Globus pallidus (tissue), 1 donor: ENCODE measurements around the gene CCNB1IP1.
"Not testable (repeated sequence)": the region's sequence is repeated elsewhere in the genome, so short reads cannot be mapped to it uniquely, and the experiment has no call there.

ENCODE experiments used
- DNase-seq: peaks from one replicate; pipeline ENCODE4 v3.0.0-alpha.2; 2015; ENCODE audit warnings: low spot score

The CCNB1IP1 gene

DNA sequence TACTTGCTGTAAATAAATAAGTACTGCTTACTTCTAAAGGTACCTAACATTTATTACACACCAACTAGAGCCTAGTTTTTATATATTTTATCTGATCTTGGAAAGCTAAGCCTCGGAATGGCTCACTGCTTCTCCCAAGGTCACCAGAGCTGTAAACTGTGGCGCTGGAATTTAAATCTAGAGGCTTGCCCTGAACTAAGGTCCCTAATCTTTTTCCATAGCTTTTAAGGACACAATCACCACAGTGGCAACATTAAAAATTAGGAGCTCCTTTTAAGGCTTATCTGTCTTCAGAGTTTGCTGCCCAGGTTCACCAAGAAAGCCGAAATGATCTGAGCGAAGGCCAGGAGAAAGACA, 670 bp downstream of the CCNB1IP1 start:
- DNase-seq: no peak

GRCh38 chr14:20331053-20331613, 1.9 kb downstream of the CCNB1IP1 start:
- DNase-seq: no peak

DNA sequence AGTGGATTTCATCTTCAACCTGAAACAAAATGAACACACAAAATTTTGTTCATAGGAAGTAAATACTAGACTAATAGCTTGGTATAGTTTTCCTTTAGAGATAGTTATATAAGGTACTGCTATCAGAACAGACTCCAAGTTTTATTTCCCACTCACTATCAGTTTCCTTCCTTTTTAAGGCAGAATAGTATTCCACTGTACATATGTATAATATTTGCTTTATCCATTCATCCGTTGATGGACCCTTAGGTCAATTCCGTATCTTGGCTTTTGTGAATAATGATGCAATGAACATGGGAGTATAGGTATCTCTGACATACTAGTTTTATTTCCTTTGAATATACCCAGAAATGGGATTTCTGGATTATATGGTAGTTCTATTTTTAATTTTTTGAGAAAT, 3.7 kb downstream of the CCNB1IP1 start:
- DNase-seq: no peak

DNA sequence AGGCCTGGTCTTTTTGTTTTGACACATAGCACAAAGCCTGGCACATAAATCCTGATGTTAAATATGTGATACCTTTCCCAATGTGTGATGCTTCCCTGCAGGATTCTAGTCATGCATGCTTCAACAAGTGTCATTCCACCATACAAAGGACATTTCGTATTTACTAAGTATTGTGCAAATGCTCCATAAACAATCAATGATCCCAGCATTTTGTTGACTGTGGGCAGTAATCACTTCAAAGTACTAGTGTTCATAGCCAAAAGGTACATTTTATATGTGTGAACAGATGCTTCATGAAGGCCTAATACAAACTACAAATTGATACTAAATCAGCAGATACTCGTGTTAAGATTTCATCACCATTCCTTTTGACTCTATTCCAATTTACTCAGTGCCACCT, 4.4 kb downstream of the CCNB1IP1 start:
- DNase-seq: no peak

DNA sequence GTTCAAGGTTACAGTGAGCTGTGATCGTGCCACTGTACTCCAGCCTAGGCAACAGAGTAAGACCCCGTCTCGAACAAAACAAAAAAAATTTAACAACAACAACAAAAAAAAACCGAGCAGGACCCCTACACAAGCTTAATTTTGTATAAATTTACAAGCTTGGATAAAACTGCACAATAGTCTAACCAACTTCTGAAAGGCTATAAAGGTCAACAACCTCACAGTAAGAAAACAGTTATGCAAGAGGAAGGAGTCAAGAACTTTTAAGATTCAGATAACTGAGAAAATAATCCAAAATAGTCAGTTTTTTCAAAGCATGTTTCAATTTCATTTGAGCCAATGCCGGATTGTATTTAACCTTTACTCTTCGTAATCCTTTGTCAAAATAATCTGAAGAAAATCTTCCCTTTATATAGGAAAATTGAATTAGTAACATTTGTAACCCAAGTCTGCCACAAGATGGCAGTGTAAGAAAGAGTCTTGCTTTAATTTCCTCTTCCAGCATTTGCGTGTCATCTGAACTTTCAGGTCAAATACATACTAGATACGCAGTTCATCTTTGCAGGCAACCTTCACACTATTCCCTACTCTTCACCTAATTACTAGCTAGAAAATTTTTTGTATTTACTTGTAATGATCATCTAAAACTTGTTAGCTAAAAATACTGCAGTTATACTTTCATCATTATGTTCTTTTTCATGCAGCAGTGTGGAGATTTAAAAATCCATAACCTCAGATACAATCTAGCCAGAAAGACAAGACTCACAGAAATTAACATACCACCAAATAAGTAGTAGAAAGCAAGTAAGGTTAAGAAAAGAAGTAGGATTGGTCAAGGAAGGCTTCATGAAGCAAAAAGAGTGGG, 5.8 kb downstream of the CCNB1IP1 start:
- peak; percentile 68 for DNase-seq

- DNase-seq: no peak
Measured at GRCh38 chr14:20317720-20318119, 15.4 kb downstream of the CCNB1IP1 start.

DNA sequence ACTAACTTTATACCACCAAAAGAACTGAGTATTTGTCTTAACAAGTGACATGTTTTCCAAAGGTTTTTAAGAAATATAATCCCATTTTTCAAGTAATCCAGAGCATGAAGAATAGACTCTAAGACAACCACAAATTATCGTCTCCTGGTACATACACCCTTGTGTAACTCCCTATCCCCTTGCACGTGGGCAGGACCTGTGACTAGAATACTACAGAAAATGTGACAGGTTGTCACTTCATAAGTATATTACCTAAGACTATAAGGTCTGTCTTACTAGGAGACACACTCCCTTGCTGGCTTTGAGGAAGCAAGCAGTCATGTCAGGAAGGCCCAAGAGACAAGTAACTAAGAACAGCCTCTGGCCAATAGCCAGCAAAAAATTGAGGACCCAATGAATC, 19.1 kb downstream of the CCNB1IP1 start:
- DNase-seq: no peak

- DNase-seq: no peak
Measured at GRCh38 chr14:20306079-20306423, 27.0 kb downstream of the CCNB1IP1 start.

- DNase-seq: peak; percentile 82
Measured at GRCh38 chr14:20305265-20306078, 27.6 kb downstream of the CCNB1IP1 start, which contains the start of gene TTC5. TSS of gene TTC5 (minus strand) at chr14:20305951. CDS start at chr14:20305937, 14 bp downstream.

DNA sequence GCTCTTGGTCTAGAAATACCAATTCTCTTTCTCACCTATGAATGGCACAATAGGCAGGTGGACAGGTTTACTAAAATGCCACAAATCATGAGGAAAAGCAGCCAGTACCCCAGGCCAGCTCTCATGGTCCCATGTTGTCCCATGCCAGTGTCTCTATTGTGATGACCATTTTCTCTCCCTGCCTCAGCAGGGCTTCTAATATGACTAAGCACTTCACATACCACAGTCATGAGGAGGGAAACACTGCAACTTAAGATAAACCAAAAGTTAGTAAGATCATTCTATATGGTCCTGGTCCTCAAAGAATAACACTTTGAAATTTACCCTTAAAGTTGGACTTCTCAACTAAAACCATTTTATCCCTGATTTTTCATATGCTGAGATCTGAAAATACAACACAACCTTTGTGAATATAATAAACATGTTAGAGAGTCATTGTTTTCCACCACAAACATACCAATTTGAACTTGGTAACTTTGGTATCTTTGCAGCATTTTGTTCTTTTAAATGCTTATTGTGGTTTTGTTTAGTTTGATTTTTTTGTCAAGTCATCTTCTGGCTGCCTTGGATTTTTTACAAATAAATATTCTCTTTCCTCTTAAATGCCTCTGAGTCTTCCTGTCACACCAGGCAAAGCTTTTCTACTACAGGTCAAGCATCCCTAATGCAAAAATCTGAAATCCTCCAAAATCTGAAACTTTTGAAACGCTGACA, 30.9 kb downstream of the CCNB1IP1 start:
- DNase-seq: no peak

DNA sequence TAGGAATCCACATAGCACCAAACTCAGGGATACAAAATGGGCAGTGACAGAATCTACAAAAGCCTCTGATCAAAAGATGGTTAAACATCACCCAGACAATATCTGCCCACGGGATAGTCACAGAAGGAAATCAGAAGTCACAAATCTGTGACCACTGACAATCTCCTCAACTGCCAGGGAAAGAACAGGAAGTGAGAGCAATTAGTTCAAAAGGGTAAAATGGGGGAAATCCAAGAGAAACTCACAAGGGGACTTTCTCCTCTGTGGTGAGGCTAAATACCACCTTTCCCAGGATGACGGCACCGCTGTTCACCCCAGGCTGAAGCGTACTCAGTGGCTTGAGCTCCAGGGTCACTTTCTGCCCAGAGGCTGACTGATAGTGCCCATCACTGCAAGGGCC, 38.0 kb downstream of the CCNB1IP1 start:
- no peak for DNase-seq

DNA sequence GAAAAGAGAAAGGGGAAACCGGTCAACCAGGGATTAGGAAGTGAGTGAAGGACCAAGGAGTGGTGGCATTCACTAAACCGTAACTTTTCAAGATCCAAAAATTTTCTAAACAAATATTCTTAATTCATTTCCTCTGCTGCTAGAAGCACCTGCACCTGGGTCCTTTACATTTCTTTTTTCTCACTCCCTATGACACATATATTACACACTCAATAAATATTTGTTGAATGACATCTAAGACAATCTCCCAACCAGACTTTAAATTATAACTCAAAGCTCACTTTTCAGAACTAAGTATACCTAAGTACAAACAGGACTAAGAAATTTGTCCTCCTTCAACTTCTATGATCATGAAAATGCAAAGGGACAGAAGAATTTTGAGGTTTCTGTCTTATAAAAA, 38.4 kb downstream of the CCNB1IP1 start:
- no peak for DNase-seq

DNA sequence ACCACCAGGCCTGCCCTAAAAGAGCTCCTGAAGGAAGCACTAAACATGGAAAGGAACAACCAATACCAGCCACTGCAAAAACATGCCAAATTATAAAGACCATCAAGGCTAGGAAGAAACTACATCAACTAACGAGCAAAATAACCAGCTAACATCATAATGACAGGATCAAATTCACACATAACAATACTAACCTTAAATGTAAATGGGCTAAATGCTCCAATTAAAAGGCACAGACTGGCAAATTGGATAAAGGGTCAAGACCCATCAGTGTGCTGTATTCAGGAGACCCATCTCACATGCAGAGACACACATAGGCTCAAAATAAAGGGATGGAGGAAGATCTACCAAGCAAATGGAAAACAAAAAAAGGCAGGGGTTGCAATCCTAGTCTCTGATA, 51.1 kb downstream of the CCNB1IP1 start:
- DNase-seq: not testable (repeated sequence)

DNA sequence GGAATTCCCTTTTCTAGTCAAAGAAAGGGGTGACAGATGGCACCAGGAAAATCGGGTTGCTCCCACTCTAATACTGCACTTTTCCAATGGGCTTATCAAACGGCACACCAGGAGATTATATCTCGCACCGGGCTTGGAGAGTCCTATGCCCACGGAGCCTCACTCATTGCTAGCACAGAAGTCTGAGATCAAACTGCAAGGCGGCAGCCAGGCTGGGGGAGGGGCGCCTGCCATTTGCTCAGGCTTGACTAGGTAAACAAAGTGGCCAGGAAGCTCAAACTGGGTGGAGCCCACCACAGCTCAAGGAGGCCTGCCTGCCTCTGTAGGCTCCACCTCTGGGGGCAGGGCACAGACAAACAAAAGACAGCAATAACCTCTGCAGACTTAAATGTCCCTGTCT, 52.8 kb downstream of the CCNB1IP1 start:
- not testable (repeated sequence) for DNase-seq

DNA sequence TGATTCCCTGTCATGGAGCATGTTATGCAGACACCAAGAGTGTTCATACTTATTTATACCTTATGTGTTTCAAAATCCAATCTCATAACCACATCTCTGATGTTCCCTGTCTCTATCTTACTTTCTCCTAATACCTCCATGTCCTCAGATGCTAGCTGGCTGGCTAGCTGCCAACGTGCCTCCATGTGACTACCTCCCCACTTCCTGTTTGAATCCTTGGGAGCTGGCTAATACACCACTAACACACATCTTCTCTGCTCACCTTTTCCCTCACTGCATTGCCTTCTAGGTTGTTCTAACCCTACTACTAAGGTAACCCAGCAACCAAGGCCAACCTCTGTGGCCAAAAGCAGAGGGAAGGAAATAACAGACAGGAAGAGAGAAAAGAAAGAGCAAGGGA, 54.7 kb downstream of the CCNB1IP1 start:
- no peak for DNase-seq

- DNase-seq: no peak
Measured at GRCh38 chr14:20277409-20277808, 55.7 kb downstream of the CCNB1IP1 start.

- no peak for DNase-seq
Measured at GRCh38 chr14:20274062-20274461, 59.0 kb downstream of the CCNB1IP1 start.

GRCh38 chr14:20264361-20264760, 68.7 kb downstream of the CCNB1IP1 start:
- DNase-seq: not testable (repeated sequence)

DNA sequence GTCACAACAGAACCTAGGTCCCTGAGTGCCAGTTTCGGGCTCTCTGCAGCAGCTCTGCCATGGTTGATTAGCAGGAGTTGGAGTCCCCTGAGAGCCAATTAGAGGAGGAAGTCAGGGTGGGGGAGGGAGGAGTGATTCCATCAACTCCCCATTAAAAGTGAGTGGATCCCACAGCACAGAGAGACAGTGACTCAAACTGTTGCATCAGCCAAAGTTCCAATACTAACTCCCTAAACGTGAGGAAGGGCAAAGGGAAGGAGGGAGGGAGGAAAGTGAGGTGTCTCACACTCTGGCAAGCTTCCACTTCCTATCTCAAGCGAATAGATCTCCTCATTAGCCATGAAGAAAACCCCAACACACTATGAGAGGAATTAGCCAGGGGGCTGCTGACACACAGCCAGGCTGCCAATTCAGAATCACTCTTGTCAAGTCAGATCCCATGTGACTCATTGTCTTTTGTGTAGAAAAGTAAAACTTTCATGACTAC, 70.4 kb downstream of the CCNB1IP1 start:
- no peak for DNase-seq
